Measurements from ENCODE around the gene KRT13.

The KRT13 gene

DNA sequence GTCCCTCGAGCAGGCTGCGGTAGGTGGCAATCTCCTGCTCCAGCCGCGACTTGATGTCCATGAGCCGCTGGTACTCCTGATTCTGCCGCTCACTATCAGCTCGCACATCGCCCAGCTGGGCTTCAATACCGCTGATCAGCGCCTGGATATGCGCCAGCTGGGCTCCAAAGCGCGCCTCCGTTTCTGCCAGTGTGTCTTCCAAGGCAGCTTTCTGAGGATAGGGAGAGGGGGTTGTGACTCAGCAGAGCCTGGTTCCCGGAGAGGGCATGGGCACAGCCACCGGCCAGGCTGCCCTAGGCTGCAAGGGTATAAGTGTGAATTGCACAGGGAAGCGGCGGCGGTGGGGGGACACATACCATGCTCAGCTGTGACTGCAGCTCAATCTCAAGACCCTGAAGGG is 18.4 kb upstream of the KRT13 start:
- TF ChIP-seq ZNF70 (CRISPR knock-in tag; IDR thresholded peaks at IDR 0.05) (no peak), ZNF8 (CRISPR knock-in tag; IDR thresholded peaks at IDR 0.05) (no peak), ZFP3 (CRISPR knock-in tag; IDR thresholded peaks at IDR 0.05) (no peak), ESRRG (CRISPR knock-in tag; IDR thresholded peaks at IDR 0.05) (no peak), PPARA (CRISPR knock-in tag; IDR thresholded peaks at IDR 0.05; ENCODE audit: borderline replicate concordance) (no peak), CSDC2 (CRISPR knock-in tag; IDR thresholded peaks at IDR 0.05) (no peak), TOX (CRISPR knock-in tag; IDR thresholded peaks at IDR 0.05; ENCODE audit: borderline replicate concordance) (no peak), BACH2 (CRISPR knock-in tag; IDR thresholded peaks at IDR 0.05; ENCODE audit: borderline replicate concordance) (no peak), OSR1 (CRISPR knock-in tag; IDR thresholded peaks at IDR 0.05) (no peak)
- TF ChIP-seq, protein P1, sequence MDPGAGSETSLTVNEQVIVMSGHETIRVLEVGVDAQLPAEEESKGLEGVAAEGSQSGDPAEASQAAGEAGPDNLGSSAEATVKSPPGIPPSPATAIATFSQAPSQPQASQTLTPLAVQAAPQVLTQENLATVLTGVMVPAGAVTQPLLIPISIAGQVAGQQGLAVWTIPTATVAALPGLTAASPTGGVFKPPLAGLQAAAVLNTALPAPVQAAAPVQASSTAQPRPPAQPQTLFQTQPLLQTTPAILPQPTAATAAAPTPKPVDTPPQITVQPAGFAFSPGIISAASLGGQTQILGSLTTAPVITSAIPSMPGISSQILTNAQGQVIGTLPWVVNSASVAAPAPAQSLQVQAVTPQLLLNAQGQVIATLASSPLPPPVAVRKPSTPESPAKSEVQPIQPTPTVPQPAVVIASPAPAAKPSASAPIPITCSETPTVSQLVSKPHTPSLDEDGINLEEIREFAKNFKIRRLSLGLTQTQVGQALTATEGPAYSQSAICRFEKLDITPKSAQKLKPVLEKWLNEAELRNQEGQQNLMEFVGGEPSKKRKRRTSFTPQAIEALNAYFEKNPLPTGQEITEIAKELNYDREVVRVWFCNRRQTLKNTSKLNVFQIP (CRISPR knock-in tag; IDR thresholded peaks at IDR 0.05; ENCODE audit: borderline replicate concordance, low read depth): no peak
- ATAC-seq: peak; percentile 66

DNA sequence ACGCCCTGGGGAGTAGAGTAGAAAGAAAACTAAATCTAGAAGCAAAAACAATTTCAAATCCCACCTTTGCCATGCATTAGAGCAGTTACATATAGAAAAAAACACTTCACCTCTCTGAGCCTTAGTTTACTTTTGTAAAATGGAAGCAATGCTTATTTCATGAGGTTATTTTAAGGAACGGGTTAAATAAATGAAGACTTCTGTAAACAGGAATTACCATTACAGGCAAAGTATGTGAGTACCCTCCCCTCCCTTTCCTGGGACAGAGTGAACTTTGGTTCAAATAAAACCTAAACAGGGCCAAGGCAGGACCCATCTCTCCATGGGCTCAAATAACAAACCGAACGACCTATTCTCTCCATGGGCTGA is 17.8 kb upstream of the KRT13 start:
- ATAC-seq: no peak
- TF ChIP-seq ZFP30 (CRISPR knock-in tag; IDR thresholded peaks at IDR 0.05): no peak
- no peak for TF ChIP-seq ZNF8 (CRISPR knock-in tag; IDR thresholded peaks at IDR 0.05)
- no peak for TF ChIP-seq TOX (CRISPR knock-in tag; IDR thresholded peaks at IDR 0.05; ENCODE audit: borderline replicate concordance)
- TF ChIP-seq OSR1 (CRISPR knock-in tag; IDR thresholded peaks at IDR 0.05): no peak
- TF ChIP-seq, protein P2, sequence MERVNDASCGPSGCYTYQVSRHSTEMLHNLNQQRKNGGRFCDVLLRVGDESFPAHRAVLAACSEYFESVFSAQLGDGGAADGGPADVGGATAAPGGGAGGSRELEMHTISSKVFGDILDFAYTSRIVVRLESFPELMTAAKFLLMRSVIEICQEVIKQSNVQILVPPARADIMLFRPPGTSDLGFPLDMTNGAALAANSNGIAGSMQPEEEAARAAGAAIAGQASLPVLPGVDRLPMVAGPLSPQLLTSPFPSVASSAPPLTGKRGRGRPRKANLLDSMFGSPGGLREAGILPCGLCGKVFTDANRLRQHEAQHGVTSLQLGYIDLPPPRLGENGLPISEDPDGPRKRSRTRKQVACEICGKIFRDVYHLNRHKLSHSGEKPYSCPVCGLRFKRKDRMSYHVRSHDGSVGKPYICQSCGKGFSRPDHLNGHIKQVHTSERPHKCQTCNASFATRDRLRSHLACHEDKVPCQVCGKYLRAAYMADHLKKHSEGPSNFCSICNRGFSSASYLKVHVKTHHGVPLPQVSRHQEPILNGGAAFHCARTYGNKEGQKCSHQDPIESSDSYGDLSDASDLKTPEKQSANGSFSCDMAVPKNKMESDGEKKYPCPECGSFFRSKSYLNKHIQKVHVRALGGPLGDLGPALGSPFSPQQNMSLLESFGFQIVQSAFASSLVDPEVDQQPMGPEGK (CRISPR knock-in tag; IDR thresholded peaks at IDR 0.05; ENCODE audit: borderline replicate concordance): no peak

DNA sequence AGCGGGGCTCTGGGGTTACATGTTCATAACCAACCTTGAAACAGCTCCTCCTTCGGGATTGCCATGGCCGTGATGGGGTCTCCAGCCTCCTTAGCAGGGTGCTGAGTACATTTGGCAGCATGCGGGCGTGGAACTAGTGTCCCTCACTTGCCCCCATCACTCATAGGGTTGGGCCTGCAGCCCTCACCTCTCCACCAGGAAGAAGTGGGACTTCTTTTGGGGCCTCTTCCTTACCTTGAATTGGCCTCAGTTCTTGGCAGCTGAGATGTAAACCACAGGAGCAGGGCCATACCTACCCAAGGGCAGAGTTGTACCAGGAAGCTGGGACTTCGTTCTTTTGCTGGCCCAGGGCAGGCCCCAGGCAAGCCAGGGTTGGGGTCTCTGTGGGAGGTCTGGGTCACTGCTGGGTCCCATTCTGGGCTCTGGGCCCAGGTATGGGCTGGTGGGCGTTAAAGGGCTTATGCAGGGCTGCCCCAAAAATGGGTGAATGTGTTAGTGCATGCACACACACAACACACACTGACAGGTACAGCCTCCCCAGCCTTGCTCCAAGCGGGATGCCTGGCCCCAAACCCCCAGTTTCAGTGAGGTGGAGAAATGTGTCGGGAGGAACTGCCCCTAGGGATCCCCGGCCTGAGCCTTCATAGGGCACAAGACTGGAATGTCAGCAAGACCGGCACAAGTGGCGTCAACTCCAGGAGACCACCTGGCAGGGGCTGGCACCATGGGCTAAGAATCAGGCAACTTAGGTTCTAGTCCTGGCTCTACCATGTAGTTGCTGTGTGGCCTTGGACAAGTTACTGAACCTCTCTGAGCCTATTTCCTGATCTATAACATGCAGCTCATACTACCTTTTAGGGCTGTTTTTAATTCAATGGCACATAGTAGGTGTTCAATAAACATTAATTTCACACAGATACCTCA is 17.2 kb upstream of the KRT13 start:
- no peak for TF ChIP-seq ZFP3 (CRISPR knock-in tag; IDR thresholded peaks at IDR 0.05)
- TF ChIP-seq, protein P3, sequence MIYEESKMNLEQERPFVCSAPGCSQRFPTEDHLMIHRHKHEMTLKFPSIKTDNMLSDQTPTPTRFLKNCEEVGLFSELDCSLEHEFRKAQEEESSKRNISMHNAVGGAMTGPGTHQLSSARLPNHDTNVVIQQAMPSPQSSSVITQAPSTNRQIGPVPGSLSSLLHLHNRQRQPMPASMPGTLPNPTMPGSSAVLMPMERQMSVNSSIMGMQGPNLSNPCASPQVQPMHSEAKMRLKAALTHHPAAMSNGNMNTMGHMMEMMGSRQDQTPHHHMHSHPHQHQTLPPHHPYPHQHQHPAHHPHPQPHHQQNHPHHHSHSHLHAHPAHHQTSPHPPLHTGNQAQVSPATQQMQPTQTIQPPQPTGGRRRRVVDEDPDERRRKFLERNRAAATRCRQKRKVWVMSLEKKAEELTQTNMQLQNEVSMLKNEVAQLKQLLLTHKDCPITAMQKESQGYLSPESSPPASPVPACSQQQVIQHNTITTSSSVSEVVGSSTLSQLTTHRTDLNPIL (CRISPR knock-in tag; IDR thresholded peaks at IDR 0.05; ENCODE audit: low read depth): no peak
- TF ChIP-seq TOX (CRISPR knock-in tag; IDR thresholded peaks at IDR 0.05; ENCODE audit: borderline replicate concordance): no peak
- no peak for TF ChIP-seq ZNF70 (CRISPR knock-in tag; IDR thresholded peaks at IDR 0.05)
- TF ChIP-seq SNAI2 (CRISPR knock-in tag; IDR thresholded peaks at IDR 0.05): no peak
- no peak for TF ChIP-seq RARB (CRISPR knock-in tag; IDR thresholded peaks at IDR 0.05)
- no peak for TF ChIP-seq GLIS3 (CRISPR knock-in tag; IDR thresholded peaks at IDR 0.05)
- TF ChIP-seq, protein P2 (CRISPR knock-in tag; IDR thresholded peaks at IDR 0.05; ENCODE audit: borderline replicate concordance): no peak
- TF ChIP-seq OSR1 (CRISPR knock-in tag; IDR thresholded peaks at IDR 0.05): no peak

DNA sequence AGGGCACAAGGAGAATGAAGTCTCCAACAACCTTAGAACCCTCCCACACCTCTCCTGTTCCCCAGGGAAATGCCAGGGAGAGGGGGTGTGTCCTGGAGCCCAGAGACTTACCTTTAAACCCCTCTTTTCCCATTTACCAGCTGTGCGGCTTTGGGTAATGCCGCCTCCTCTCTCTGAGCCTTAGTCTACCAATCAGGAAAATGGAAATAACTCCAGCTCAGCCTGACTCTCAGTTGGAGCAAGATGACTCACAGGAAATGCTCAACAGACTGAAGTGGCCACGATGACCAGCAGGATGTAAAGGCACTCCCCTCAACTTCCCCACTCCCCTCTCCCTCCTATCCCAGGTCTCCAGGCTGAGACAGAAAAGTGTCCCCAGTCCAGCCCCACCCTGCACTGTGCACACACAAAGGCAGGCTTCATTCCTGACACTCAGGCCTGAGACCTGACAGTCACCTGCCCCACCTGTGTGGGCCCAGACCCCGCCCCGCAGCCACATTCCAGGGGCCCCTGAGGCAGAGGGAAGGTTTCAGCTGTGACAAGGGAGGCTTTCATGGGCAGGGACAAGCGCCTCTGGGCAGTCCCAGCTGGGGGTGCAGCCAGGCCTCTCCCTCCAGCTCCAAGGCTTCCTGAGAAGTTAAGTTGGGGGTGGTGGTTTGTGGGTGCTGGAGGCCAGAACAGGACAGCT is 16.3 kb upstream of the KRT13 start:
- TF ChIP-seq PPARA (CRISPR knock-in tag; IDR thresholded peaks at IDR 0.05; ENCODE audit: borderline replicate concordance) (no peak), CSDC2 (CRISPR knock-in tag; IDR thresholded peaks at IDR 0.05) (no peak), TOX (CRISPR knock-in tag; IDR thresholded peaks at IDR 0.05; ENCODE audit: borderline replicate concordance) (no peak), ZNF565 (CRISPR knock-in tag; conservative IDR thresholded peaks at IDR 0.05; ENCODE audit: low read depth) (no peak), ZC3H10 (CRISPR knock-in tag; IDR thresholded peaks at IDR 0.05) (no peak), ESRRG (CRISPR knock-in tag; IDR thresholded peaks at IDR 0.05) (no peak), ZFP3 (CRISPR knock-in tag; IDR thresholded peaks at IDR 0.05) (no peak)
- TF ChIP-seq, protein P4, sequence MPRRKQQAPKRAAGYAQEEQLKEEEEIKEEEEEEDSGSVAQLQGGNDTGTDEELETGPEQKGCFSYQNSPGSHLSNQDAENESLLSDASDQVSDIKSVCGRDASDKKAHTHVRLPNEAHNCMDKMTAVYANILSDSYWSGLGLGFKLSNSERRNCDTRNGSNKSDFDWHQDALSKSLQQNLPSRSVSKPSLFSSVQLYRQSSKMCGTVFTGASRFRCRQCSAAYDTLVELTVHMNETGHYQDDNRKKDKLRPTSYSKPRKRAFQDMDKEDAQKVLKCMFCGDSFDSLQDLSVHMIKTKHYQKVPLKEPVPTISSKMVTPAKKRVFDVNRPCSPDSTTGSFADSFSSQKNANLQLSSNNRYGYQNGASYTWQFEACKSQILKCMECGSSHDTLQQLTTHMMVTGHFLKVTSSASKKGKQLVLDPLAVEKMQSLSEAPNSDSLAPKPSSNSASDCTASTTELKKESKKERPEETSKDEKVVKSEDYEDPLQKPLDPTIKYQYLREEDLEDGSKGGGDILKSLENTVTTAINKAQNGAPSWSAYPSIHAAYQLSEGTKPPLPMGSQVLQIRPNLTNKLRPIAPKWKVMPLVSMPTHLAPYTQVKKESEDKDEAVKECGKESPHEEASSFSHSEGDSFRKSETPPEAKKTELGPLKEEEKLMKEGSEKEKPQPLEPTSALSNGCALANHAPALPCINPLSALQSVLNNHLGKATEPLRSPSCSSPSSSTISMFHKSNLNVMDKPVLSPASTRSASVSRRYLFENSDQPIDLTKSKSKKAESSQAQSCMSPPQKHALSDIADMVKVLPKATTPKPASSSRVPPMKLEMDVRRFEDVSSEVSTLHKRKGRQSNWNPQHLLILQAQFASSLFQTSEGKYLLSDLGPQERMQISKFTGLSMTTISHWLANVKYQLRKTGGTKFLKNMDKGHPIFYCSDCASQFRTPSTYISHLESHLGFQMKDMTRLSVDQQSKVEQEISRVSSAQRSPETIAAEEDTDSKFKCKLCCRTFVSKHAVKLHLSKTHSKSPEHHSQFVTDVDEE (CRISPR knock-in tag; IDR thresholded peaks at IDR 0.05): no peak
- TF ChIP-seq, protein P5, sequence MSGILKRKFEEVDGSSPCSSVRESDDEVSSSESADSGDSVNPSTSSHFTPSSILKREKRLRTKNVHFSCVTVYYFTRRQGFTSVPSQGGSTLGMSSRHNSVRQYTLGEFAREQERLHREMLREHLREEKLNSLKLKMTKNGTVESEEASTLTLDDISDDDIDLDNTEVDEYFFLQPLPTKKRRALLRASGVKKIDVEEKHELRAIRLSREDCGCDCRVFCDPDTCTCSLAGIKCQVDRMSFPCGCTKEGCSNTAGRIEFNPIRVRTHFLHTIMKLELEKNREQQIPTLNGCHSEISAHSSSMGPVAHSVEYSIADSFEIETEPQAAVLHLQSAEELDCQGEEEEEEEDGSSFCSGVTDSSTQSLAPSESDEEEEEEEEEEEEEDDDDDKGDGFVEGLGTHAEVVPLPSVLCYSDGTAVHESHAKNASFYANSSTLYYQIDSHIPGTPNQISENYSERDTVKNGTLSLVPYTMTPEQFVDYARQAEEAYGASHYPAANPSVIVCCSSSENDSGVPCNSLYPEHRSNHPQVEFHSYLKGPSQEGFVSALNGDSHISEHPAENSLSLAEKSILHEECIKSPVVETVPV (CRISPR knock-in tag; IDR thresholded peaks at IDR 0.05): no peak
- ATAC-seq: peak; percentile 70

More for the DNA sequence above, 17.2 kb upstream of the KRT13 start:
- no peak for ATAC-seq
